Stomach (tissue), 9 donors: ENCODE measurements around the gene RHPN2. TPM values are rescaled to one million over a fixed set of nuclear protein-coding genes. Genes with fewer than 3 reads are reported as not detected.

Source experiments
- DNase-seq, 2 donors: peaks; one replicate each; pipeline versions ENCODE4 v3.0.0 to v3.0.0-alpha.2; 2013 to 2019
- H3K27ac ChIP-seq, 5 donors: fragments of 200-600 bp in 4 of 5; sonication (generic) in 4 of 5; one replicate each; pipeline ENCODE4 v1.5.1; 2013 to 2019; ENCODE audit warnings: mild to moderate bottlenecking in 1 of 5, moderate library complexity in 1 of 5
- H3K27me3 ChIP-seq, 3 donors: fragments of 200-600 bp; sonication (generic); one replicate each; pipeline ENCODE4 v1.5.1; 2017 to 2019; ENCODE audit warnings: mixed run types in 1 of 3
- H3K36me3 ChIP-seq, 4 donors: fragments of 200-600 bp; sonication (generic); 1 replicate in 3 of 4; 2 replicates in 1 of 4; pipeline ENCODE4 v1.5.1; 2016 to 2019
- H3K4me1 ChIP-seq, 4 donors: fragments of 200-600 bp; sonication (generic); one replicate each; pipeline ENCODE4 v1.5.1; 2016 to 2019
- H3K4me3 ChIP-seq, 4 donors: fragments of 200-600 bp; sonication (generic) in 3 of 4; one replicate each; pipeline ENCODE4 v1.5.1; 2016 to 2019; ENCODE audit warnings: mild to moderate bottlenecking in 1 of 4
- H3K9me3 ChIP-seq, 4 donors: fragments of 200-600 bp; sonication (generic); one replicate each; pipeline ENCODE4 v1.5.1; 2016 to 2019
- CTCF ChIP-seq, 7 experiments: fragments of 450-650 bp in 4 of 7; fragments of 200-600 bp in 3 of 7; sonication (generic) in 3 of 7; IDR thresholded peaks; one replicate each; pipeline ENCODE4 v1.5.1; 2016 to 2019; ENCODE audit warnings: antibody characterized with exemption in 7 of 7, control low read depth in 2 of 7, mild to moderate bottlenecking in 1 of 7
- EP300 ChIP-seq: sonication (generic); formaldehyde crosslinking; IDR thresholded peaks from one replicate; pipeline ENCODE4 v1.6.1; 2017; ENCODE audit warnings: antibody characterized with exemption
- POLR2A ChIP-seq, 4 donors: fragments of 450-650 bp; IDR thresholded peaks; one replicate each; pipeline ENCODE4 v1.6.1; 2016; ENCODE audit warnings: antibody characterized with exemption in 4 of 4, control low read depth in 2 of 4, mild to moderate bottlenecking in 1 of 4, moderate library complexity in 1 of 4
- POLR2AphosphoS5 ChIP-seq, 3 donors: sonication (generic); formaldehyde crosslinking; IDR thresholded peaks; one replicate each; pipeline ENCODE4 v1.6.1; 2016; ENCODE audit warnings: antibody characterized with exemption in 3 of 3
- WGBS, 5 donors: extraction: QIAGEN DNeasy Blood & Tissue Kit in 3 of 5; methylation state at CpG; one replicate each; pipeline versions ENCODE4 v1.1.5 to v1.1.7; 2013 to 2018; 5-methylcytosine and 5-hydroxymethylcytosine counted together
- intact Hi-C: fragments of 100-400 bp; cut with DNase I; formaldehyde crosslinking; loops from one replicate; pipeline ENCODE4 v1.15.1; 2023; ENCODE audit warnings: low total_unique reads
- polyA plus RNA-seq, 3 donors: library from polyadenylated mRNA; stranded (reverse); fragments of 200-250 nt; gene quantifications; one replicate each; pipeline ENCODE4 v1.2.3, GENCODE V29; 2013
- total RNA-seq, 5 donors: library from RNA; depleted of rRNA; stranded (reverse); fragments of >200 nt; gene quantifications; one replicate each; pipeline versions ENCODE4 v1.1.0 to v1.2.3, GENCODE V29; 2014 to 2016
- donor health status: healthy with polysubstance abuse.
- donor health status: Bipolar disorder and iron deficiency.
- donor health status: healthy.

The RHPN2 gene
- total and polyA plus RNA-seq, 8 donors = 2.4 to 73.5 (median 36.0) TPM

- Histone ChIP-seq H3K27me3 (peaks cover 0 to 44% (median 24%) of the 10 kb centered on the region in 3 donors), H3K4me3 (peak overlapping the region; percentile 70 to 92 (median 77)), H3K9me3 (no peaks in the 10 kb centered on the region), H3K4me1 (peaks cover 26 to 42% (median 30%) of the 10 kb centered on the region in 4 donors), H3K36me3 (no peaks in the 10 kb centered on the region), H3K27ac (peak overlapping the region; percentile 57 to 92 (median 88))
- 0 to 2% (median 0%) methylated on average over 8 to 35 of the region's 35 CpGs; no CpG with 5 or more reads in 1 of the 5 donors for WGBS, 5 donors
- intact Hi-C loops = no loop called here
- peak; percentile 71 to 88 for DNase-seq
- TF ChIP-seq CTCF (IDR thresholded peaks at IDR 0.05) (peak in 1 of 7 experiments; percentile 7), POLR2AphosphoS5 (IDR thresholded peaks at IDR 0.05) (no peak), EP300 (no peak)
Measured at GRCh38 chr19:33064458-33064791, 263 bp downstream of the RHPN2 start.

- intact Hi-C loops = no loop called here
- Histone ChIP-seq H3K9me3 (no peaks in the 10 kb centered on the region), H3K4me1 (peaks cover 26 to 44% (median 32%) of the 10 kb centered on the region in 4 donors), H3K27me3 (peaks cover 0 to 44% (median 24%) of the 10 kb centered on the region in 3 donors), H3K36me3 (no peaks in the 10 kb centered on the region), H3K27ac (peak overlapping the region; percentile 57 to 92 (median 88)), H3K4me3 (peak overlapping the region; percentile 70 to 92 (median 77))
- TF ChIP-seq EP300 (no peak), POLR2AphosphoS5 (IDR thresholded peaks at IDR 0.05) (no peak), CTCF (IDR thresholded peaks at IDR 0.05) (no peak), POLR2A (IDR thresholded peaks at IDR 0.05) (no peak)
- 0 to 5% (median 3%) methylated on average over 10 to 56 of the region's 56 CpGs for WGBS, 5 donors
- peak in 1 of 2 donors; percentile 59 for DNase-seq
Measured at GRCh38 chr19:33063753-33064457, 783 bp downstream of the RHPN2 start.

- H3K4me1 ChIP-seq = peaks cover 26 to 44% (median 32%) of the 10 kb centered on the region in 4 donors
- H3K27ac ChIP-seq = peak overlapping the region; percentile 57 to 92 (median 88)
- peak overlapping the region; percentile 70 to 92 (median 77) for H3K4me3 ChIP-seq
- intact Hi-C loops = no loop called here
- DNase-seq = peak; percentile 73 to 83
- H3K27me3 ChIP-seq = peaks cover 0 to 44% (median 24%) of the 10 kb centered on the region in 3 donors
- H3K36me3 ChIP-seq = no peaks in the 10 kb centered on the region
- TF ChIP-seq CTCF (IDR thresholded peaks at IDR 0.05) (no peak), POLR2A (IDR thresholded peaks at IDR 0.05) (no peak), EP300 (no peak), POLR2AphosphoS5 (IDR thresholded peaks at IDR 0.05) (no peak)
- whole genome bisulfite sequencing, 5 donors = 4 to 13% (median 7%) methylated on average over 7 of the region's 7 CpGs
- no peaks in the 10 kb centered on the region for H3K9me3 ChIP-seq
Measured at GRCh38 chr19:33063356-33063752, 1.3 kb downstream of the RHPN2 start.

- Histone ChIP-seq H3K27ac (peak overlapping the region in 3 of 5 donors; percentile 88 to 92 (median 89)), H3K4me3 (peak overlapping the region in 3 of 4 donors; percentile 74 to 92 (median 80)), H3K36me3 (no peaks in the 10 kb centered on the region), H3K27me3 (peaks cover 0 to 44% (median 24%) of the 10 kb centered on the region in 3 donors), H3K9me3 (no peaks in the 10 kb centered on the region), H3K4me1 (peaks cover 26 to 44% (median 32%) of the 10 kb centered on the region in 4 donors)
- WGBS, 5 donors = 39 to 67% (median 53%) methylated on average over 5 of the region's 5 CpGs
- intact Hi-C loops = no loop called here
- DNase-seq = no peak
- TF ChIP-seq EP300 = no peak
- TF ChIP-seq CTCF (IDR thresholded peaks at IDR 0.05) = no peak
- no peak for TF ChIP-seq POLR2A (IDR thresholded peaks at IDR 0.05)
- no peak for TF ChIP-seq POLR2AphosphoS5 (IDR thresholded peaks at IDR 0.05)
Measured at GRCh38 chr19:33062902-33063301, 1.8 kb downstream of the RHPN2 start.
